ENCODE data around the gene CHMP6. TPM values are rescaled to one million over a fixed set of nuclear protein-coding genes. Genes with fewer than 3 reads are reported as not detected.
A peak's percentile ranks its signal among the peaks of the same experiment; 100 is the strongest.

CHMP6 gene
- total and polyA plus RNA-seq, 4 experiments from 2014 or later, result 36.7 to 48.7 (median 41.9) TPM

- no peaks in the 10 kb centered on the region for H3K27me3 ChIP-seq (ENCODE audit: insufficient read depth, low read length)
- no peak overlapping the region for H3K4me3 Mint-ChIP-seq
- H3K4me1 ChIP-seq (ENCODE audit: insufficient read depth, low read length), result peaks cover 4% of the 10 kb centered on the region
- intact Hi-C loops (cut with micrococcal nuclease), result no loop called here
- H3K4me3 ChIP-seq (ENCODE audit: low read length in 2 of 2), result no peak overlapping the region
- H3K27ac ChIP-seq (ENCODE audit: low read depth, low read length), result no peak overlapping the region
- H3K9me3 ChIP-seq (ENCODE audit: control insufficient read depth in 1 of 2, low read length in 2 of 2), result no peaks in the 10 kb centered on the region
- H3K27ac Mint-ChIP-seq, result no peak overlapping the region
- peaks cover 4 to 5% (median 4%) of the 10 kb centered on the region in 4 donors for H3K4me1 Mint-ChIP-seq
- H3K36me3 ChIP-seq (ENCODE audit: insufficient read depth, low read length), result no peaks in the 10 kb centered on the region
- DNase-seq, result no peak
- no peaks in the 10 kb centered on the region for H3K9me3 Mint-ChIP-seq
- POLR2A ChIA-PET (ENCODE audit: partially characterized antibody), result interaction anchor here (0.6 kb wide), 1 partner anchor 252 kb away, joined by 7 read pairs; no protein-coding TSS in a partner anchor
- H3K36me3 Mint-ChIP-seq, result no peaks in the 10 kb centered on the region
- H3K27me3 Mint-ChIP-seq, result no peaks in the 10 kb centered on the region
- CTCF ChIA-PET (ENCODE audit: partially characterized antibody), result interaction anchor here (1.3 kb wide), 1 partner anchor 21 kb away, joined by 4 read pairs; no protein-coding TSS in a partner anchor
These were observed 52.8 kb downstream of the CHMP6 start for GRCh38 chr17:81044428-81044763.

- no peaks in the 10 kb centered on the region for H3K27me3 Mint-ChIP-seq
- Histone ChIP-seq H3K4me1 (ENCODE audit: insufficient read depth, low read length) (peaks cover 8% of the 10 kb centered on the region), H3K27ac (ENCODE audit: low read depth, low read length) (no peak overlapping the region), H3K27me3 (ENCODE audit: insufficient read depth, low read length) (no peaks in the 10 kb centered on the region), H3K36me3 (ENCODE audit: insufficient read depth, low read length) (no peaks in the 10 kb centered on the region), H3K4me3 (ENCODE audit: low read length in 2 of 2) (no peak overlapping the region), H3K9me3 (ENCODE audit: control insufficient read depth in 1 of 2, low read length in 2 of 2) (no peaks in the 10 kb centered on the region)
- H3K4me1 Mint-ChIP-seq, result peaks cover 5 to 8% (median 7%) of the 10 kb centered on the region in 4 donors
- intact Hi-C loops (cut with micrococcal nuclease), result no loop called here
- ChIA-PET POLR2A (ENCODE audit: partially characterized antibody) (no interaction called here), CTCF (ENCODE audit: partially characterized antibody) (no interaction called here)
- no peaks in the 10 kb centered on the region for H3K36me3 Mint-ChIP-seq
- no peak overlapping the region for H3K27ac Mint-ChIP-seq
- H3K4me3 Mint-ChIP-seq, result no peak overlapping the region
- no peaks in the 10 kb centered on the region for H3K9me3 Mint-ChIP-seq
- DNase-seq, result no peak
These were observed 53.3 kb downstream of the CHMP6 start for GRCh38 chr17:81044764-81045589.

- no peak overlapping the region for H3K4me3 ChIP-seq (ENCODE audit: low read length in 2 of 2)
- no peak overlapping the region for H3K27ac ChIP-seq (ENCODE audit: low read depth, low read length)
- no peaks in the 10 kb centered on the region for H3K9me3 ChIP-seq (ENCODE audit: control insufficient read depth in 1 of 2, low read length in 2 of 2)
- peaks cover 5 to 8% (median 7%) of the 10 kb centered on the region in 4 donors for H3K4me1 Mint-ChIP-seq
- H3K9me3 Mint-ChIP-seq, result no peaks in the 10 kb centered on the region
- no peaks in the 10 kb centered on the region for H3K36me3 ChIP-seq (ENCODE audit: insufficient read depth, low read length)
- intact Hi-C loops (cut with micrococcal nuclease), result no loop called here
- H3K4me3 Mint-ChIP-seq, result no peak overlapping the region
- H3K27me3 Mint-ChIP-seq, result no peaks in the 10 kb centered on the region
- no peak for DNase-seq
- CTCF ChIA-PET (ENCODE audit: partially characterized antibody), result no interaction called here
- peaks cover 8% of the 10 kb centered on the region for H3K4me1 ChIP-seq (ENCODE audit: insufficient read depth, low read length)
- no peak overlapping the region for H3K27ac Mint-ChIP-seq
- no peaks in the 10 kb centered on the region for H3K36me3 Mint-ChIP-seq
- POLR2A ChIA-PET (ENCODE audit: partially characterized antibody), result no interaction called here
- H3K27me3 ChIP-seq (ENCODE audit: insufficient read depth, low read length), result no peaks in the 10 kb centered on the region
These were observed 54.0 kb downstream of the CHMP6 start for GRCh38 chr17:81045590-81046095.

- Mint-ChIP-seq H3K9me3 (no peaks in the 10 kb centered on the region), H3K4me3 (peak overlapping the region in 1 of 8 donors; percentile 13), H3K27me3 (no peaks in the 10 kb centered on the region), H3K27ac (peak overlapping the region in 1 of 7 donors; percentile 24), H3K4me1 (peaks cover 5 to 11% (median 8%) of the 10 kb centered on the region in 4 donors), H3K36me3 (no peaks in the 10 kb centered on the region)
- Histone ChIP-seq H3K27ac (ENCODE audit: low read depth, low read length) (no peak overlapping the region), H3K36me3 (ENCODE audit: insufficient read depth, low read length) (no peaks in the 10 kb centered on the region), H3K4me1 (ENCODE audit: insufficient read depth, low read length) (peaks cover 8% of the 10 kb centered on the region), H3K9me3 (ENCODE audit: control insufficient read depth in 1 of 2, low read length in 2 of 2) (no peaks in the 10 kb centered on the region), H3K27me3 (ENCODE audit: insufficient read depth, low read length) (no peaks in the 10 kb centered on the region), H3K4me3 (ENCODE audit: low read length in 2 of 2) (no peak overlapping the region)
- DNase-seq, result no peak
- POLR2A ChIA-PET (ENCODE audit: partially characterized antibody), result no interaction called here
- intact Hi-C loops (cut with micrococcal nuclease), result no loop called here
- CTCF ChIA-PET (ENCODE audit: partially characterized antibody), result no interaction called here
These were observed 54.6 kb downstream of the CHMP6 start for GRCh38 chr17:81046132-81046769.

GRCh38 chr17:81046770-81047359 is 55.2 kb downstream of the CHMP6 start:
- H3K36me3 Mint-ChIP-seq, result no peaks in the 10 kb centered on the region
- intact Hi-C loops (cut with micrococcal nuclease), result no loop called here
- Histone ChIP-seq H3K9me3 (ENCODE audit: control insufficient read depth in 1 of 2, low read length in 2 of 2) (no peaks in the 10 kb centered on the region), H3K27me3 (ENCODE audit: insufficient read depth, low read length) (no peaks in the 10 kb centered on the region), H3K4me3 (ENCODE audit: low read length in 2 of 2) (no peak overlapping the region), H3K27ac (ENCODE audit: low read depth, low read length) (no peak overlapping the region), H3K36me3 (ENCODE audit: insufficient read depth, low read length) (no peaks in the 10 kb centered on the region), H3K4me1 (ENCODE audit: insufficient read depth, low read length) (peaks cover 8% of the 10 kb centered on the region)
- no peaks in the 10 kb centered on the region for H3K9me3 Mint-ChIP-seq
- CTCF ChIA-PET (ENCODE audit: partially characterized antibody), result no interaction called here
- no peak overlapping the region for H3K4me3 Mint-ChIP-seq
- peaks cover 5 to 11% (median 8%) of the 10 kb centered on the region in 4 donors for H3K4me1 Mint-ChIP-seq
- no peaks in the 10 kb centered on the region for H3K27me3 Mint-ChIP-seq
- no peak for DNase-seq
- POLR2A ChIA-PET (ENCODE audit: partially characterized antibody), result no interaction called here
- no peak overlapping the region for H3K27ac Mint-ChIP-seq

DNA sequence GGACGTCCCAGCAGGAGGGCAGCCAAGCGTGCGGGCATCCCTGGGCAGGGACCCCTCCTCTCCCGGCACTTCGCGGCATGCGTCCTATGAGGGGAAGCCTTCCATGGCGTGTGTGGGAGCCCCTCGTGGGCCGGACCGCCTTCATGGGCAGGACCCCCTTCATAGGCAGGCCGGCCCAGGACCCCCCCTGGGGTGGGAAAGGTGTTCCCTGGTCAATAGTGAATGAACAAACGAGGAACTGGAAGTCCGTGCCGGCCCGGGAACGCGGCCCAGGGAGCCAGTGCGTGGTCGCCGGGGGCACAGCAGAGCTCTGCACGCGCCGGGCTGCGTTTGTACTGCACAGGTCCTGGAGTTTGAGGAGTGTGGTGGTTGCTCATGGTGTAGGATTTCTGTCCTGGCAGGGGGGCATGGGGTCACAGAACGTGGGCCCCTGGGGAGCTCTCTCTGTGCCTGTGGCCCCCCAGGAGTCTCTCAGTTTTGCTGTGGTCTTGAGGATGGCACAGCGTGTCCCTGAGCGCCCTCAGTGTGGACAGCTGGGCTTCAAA is 57.3 kb downstream of the CHMP6 start:
- H3K27me3 Mint-ChIP-seq, result peaks cover 0 to 2% of the 10 kb centered on the region in 2 donors
- no peaks in the 10 kb centered on the region for H3K36me3 Mint-ChIP-seq
- DNase-seq, result no peak
- H3K9me3 Mint-ChIP-seq, result no peaks in the 10 kb centered on the region
- H3K4me1 ChIP-seq (ENCODE audit: insufficient read depth, low read length), result peaks cover 8% of the 10 kb centered on the region
- ChIA-PET POLR2A (ENCODE audit: partially characterized antibody) (interaction anchor here (0.8 kb wide), 1 partner anchor 9 kb away, joined by 3 read pairs; no protein-coding TSS in a partner anchor), CTCF (ENCODE audit: partially characterized antibody) (no interaction called here)
- H3K4me3 ChIP-seq (ENCODE audit: low read length in 2 of 2), result no peak overlapping the region
- peak overlapping the region in 2 of 7 donors; percentile 27 to 62 for H3K27ac Mint-ChIP-seq
- intact Hi-C loops (cut with micrococcal nuclease), result no loop called here
- H3K4me3 Mint-ChIP-seq, result peak overlapping the region in 3 of 8 donors; percentile 56 to 69 (median 60)
- H3K27me3 ChIP-seq (ENCODE audit: insufficient read depth, low read length), result no peaks in the 10 kb centered on the region
- H3K27ac ChIP-seq (ENCODE audit: low read depth, low read length), result no peak overlapping the region
- no peaks in the 10 kb centered on the region for H3K36me3 ChIP-seq (ENCODE audit: insufficient read depth, low read length)
- peaks cover 5 to 11% (median 8%) of the 10 kb centered on the region in 4 donors for H3K4me1 Mint-ChIP-seq
- H3K9me3 ChIP-seq (ENCODE audit: control insufficient read depth in 1 of 2, low read length in 2 of 2), result no peaks in the 10 kb centered on the region
